HepG2 (cell line): Measurements from ENCODE around the gene LRTM2. TPM values are rescaled to one million over a fixed set of nuclear protein-coding genes. Genes with fewer than 3 reads are reported as not detected.

Source experiments
- ATAC-seq: fragments of 200-7000 bp; cut with Tn5 transposase; 3 replicates; pipeline ENCODE4 v1.9.1; 2020; ENCODE audit warnings: mild to moderate bottlenecking, moderate library complexity
- BruUV-seq: library from RNA; stranded (reverse); fragments of 400-500 nt; replicated peaks from 2 replicates; lab custom pipeline; 2021; lab: Mats Ljungman, UMichigan
- CTCF ChIA-PET: fragments of 300-600 bp; formaldehyde crosslinking; extraction: SDS; loops from one replicate; lab custom pipeline; 2021; ENCODE audit warnings: low total read pairs, inconsistent platforms, low intra/inter-chr PET ratio; lab: Yijun Ruan, JAX
- POLR2A ChIA-PET: fragments of 350-600 bp; sonication (Branson Sonifier 250); formaldehyde crosslinking; loops from one replicate; lab custom pipeline; 2020; ENCODE audit warnings: antibody characterized with exemption, inconsistent platforms; lab: Yijun Ruan, JAX
- DNase-seq: peaks from one replicate; pipeline ENCODE4 v3.0.0-alpha.2; 2015; ENCODE audit warnings: low spot score
- FAIRE-seq: peaks from 3 replicates; lab custom pipeline; 2011; peaks lifted over from hg19 to GRCh38; lab: Jason Lieb, UNC
- H2AFZ ChIP-seq: one replicate; pipeline ENCODE4 v1.6.1; 2011; ENCODE audit warnings: low read length, inconsistent platforms
- H3K27ac ChIP-seq: fragments of 300-600 bp; 3 replicates; pipeline ENCODE4 v1.8.0; 2011; ENCODE audit warnings: mixed run types, mild to moderate bottlenecking, mixed read lengths, low read length, inconsistent platforms; ENCODE audit not compliant: insufficient read depth; ENCODE audit errors: extremely low read length
- H3K27me3 ChIP-seq, 2 experiments: fragments of 200-600 bp in 1 of 2; 2 replicates in 1 of 2; 3 replicates in 1 of 2; pipeline versions ENCODE4 v1.6.0 to v1.8.0; 2011; ENCODE audit warnings: low read length in 2 of 2, mild to moderate bottlenecking in 2 of 2, moderate library complexity in 2 of 2, inconsistent platforms in 1 of 2; ENCODE audit not compliant: insufficient read depth in 2 of 2, control insufficient read depth in 1 of 2
- H3K36me3 ChIP-seq, 2 experiments: fragments of 200-600 bp in 1 of 2; replicated peaks in 1 of 2; 2 replicates in 1 of 2; 3 replicates in 1 of 2; pipeline versions ENCODE4 v1.5.1 to v1.8.0; 2011; ENCODE audit warnings: low read length in 2 of 2, inconsistent platforms in 1 of 2; ENCODE audit not compliant: insufficient read depth in 2 of 2, control insufficient read depth in 1 of 2
- H3K4me1 ChIP-seq: 2 replicates; pipeline ENCODE4 v1.5.1; 2012; ENCODE audit warnings: low read length, inconsistent platforms; ENCODE audit not compliant: insufficient read depth
- H3K4me2 ChIP-seq: 2 replicates; pipeline ENCODE4 v1.6.0; 2011; ENCODE audit warnings: low read depth, low read length, inconsistent platforms
- H3K4me3 ChIP-seq, 3 experiments: fragments of 200-600 bp in 1 of 3; sonication (generic), shearing (Covaris generic) in 1 of 3; replicated peaks in 1 of 3; 2 replicates each; pipeline ENCODE4 v1.5.1; 2011 to 2016; ENCODE audit warnings: low read length in 3 of 3, inconsistent platforms in 2 of 3, low read depth in 2 of 3, mild to moderate bottlenecking in 2 of 3, control low read depth in 1 of 3, mixed read lengths in 1 of 3; ENCODE audit not compliant: insufficient read depth in 1 of 3
- H3K79me2 ChIP-seq: one replicate; pipeline ENCODE4 v1.6.1; 2011; ENCODE audit warnings: low read length, inconsistent platforms; ENCODE audit not compliant: insufficient read depth
- H3K9ac ChIP-seq: 2 replicates; pipeline ENCODE4 v1.6.0; 2011; ENCODE audit warnings: mild to moderate bottlenecking, low read depth, low read length, inconsistent platforms; ENCODE audit not compliant: insufficient read depth
- H3K9me3 ChIP-seq: 2 replicates; pipeline ENCODE4 v1.5.1; 2012; ENCODE audit warnings: mild to moderate bottlenecking, low read length
- H4K20me1 ChIP-seq: 2 replicates; pipeline ENCODE4 v1.6.0; 2011; ENCODE audit warnings: inconsistent platforms, mild to moderate bottlenecking, low read length, moderate library complexity; ENCODE audit not compliant: insufficient read depth
- CENPBD1 ChIP-seq: sonication (generic); formaldehyde crosslinking; IDR thresholded peaks from 2 replicates; pipeline ENCODE4 v1.8.0; 2022; ENCODE audit warnings: missing genetic modification reagents, low read depth, mild to moderate bottlenecking, borderline replicate concordance
- GATAD2A ChIP-seq: IDR thresholded peaks from 2 replicates; pipeline ENCODE4 v1.6.1; 2016
- MEIS1 ChIP-seq: sonication (generic); formaldehyde crosslinking; IDR thresholded peaks from 2 replicates; pipeline ENCODE4 v1.9.0; 2021; ENCODE audit warnings: mild to moderate bottlenecking, missing genetic modification reagents, moderate library complexity, borderline replicate concordance
- ZHX1 ChIP-seq: sonication (generic); formaldehyde crosslinking; IDR thresholded peaks from 2 replicates; pipeline ENCODE4 v1.8.1; 2022; ENCODE audit warnings: low read depth, mild to moderate bottlenecking, missing genetic modification reagents
- WGBS: methylation state at CpG from one replicate; pipeline ENCODE4 v1.1.6; 2017; ENCODE audit warnings: low lambda C conversion rate; 5-methylcytosine and 5-hydroxymethylcytosine counted together
- in situ Hi-C: cut with HindIII; loops from 2 replicates; pipeline ENCODE4 v1.10.0; 2017; ENCODE audit warnings: low pct_unique_long_range_greater_than_20kb; ENCODE audit not compliant: extremely low pct_ligation_motif_present
- intact Hi-C: fragments of 100-400 bp; cut with micrococcal nuclease; formaldehyde crosslinking; loops from one replicate; pipeline ENCODE4 v1.10.0; 2022; ENCODE audit not compliant: unreplicated experiment
- polyA plus RNA-seq, 8 experiments: library from polyadenylated mRNA; depleted of rRNA in 3 of 8; stranded (reverse) in 7 of 8; unstranded in 1 of 8; fragments of >200 nt; fragmentation: Illumina TruSeq in 4 of 8; extraction: Trizol in 4 of 8; gene quantifications; 2 replicates each; pipeline versions ENCODE4 v1.2.1 to v1.2.3, GENCODE V29; 2011 to 2016; ENCODE audit warnings: low read depth in 4 of 8, missing spikeins in 1 of 8, mixed read lengths in 1 of 8; ENCODE audit not compliant: insufficient read depth in 1 of 8
- total RNA-seq, 5 experiments: library from RNA; depleted of rRNA; stranded (reverse); fragments of >200 nt; fragmentation: Illumina TruSeq; extraction: Trizol; gene quantifications; 2 replicates each; pipeline ENCODE4 v1.2.3, GENCODE V29; 2016; ENCODE audit warnings: low read depth in 1 of 5

LRTM2 gene
- total and polyA plus RNA-seq, 2 of the 13 experiments (the other 11 are each of a cell fraction or from before 2014, with no cell fraction given) = 0.09 TPM; not detected in 1

- no TSS peak for BruUV-seq
- 84% methylated on average over 10 of the region's 22 CpGs for WGBS
- no peak for TF ChIP-seq MEIS1 (CRISPR knock-in tag)
- TF ChIP-seq ZHX1 (CRISPR knock-in tag) = no peak
- TF ChIP-seq GATAD2A (CRISPR knock-in tag) = no peak
- TF ChIP-seq CENPBD1 (CRISPR knock-in tag) = no peak
- in situ Hi-C loops (no loop called here), intact Hi-C loops (loop anchor here (5.0 kb wide), 1 partner anchor 239 kb away; no protein-coding TSS in a partner anchor)
- ChIA-PET POLR2A (no interaction called here), CTCF (no interaction called here)
- Histone ChIP-seq H3K36me3 (peaks cover 0 to 3% of the 10 kb centered on the region in 2 experiments; a peak in 3 of 5 replicates), H3K79me2 (no peaks in the 10 kb centered on the region), H3K27ac (no peak overlapping the region), H4K20me1 (no peaks in the 10 kb centered on the region), H3K27me3 (no peaks in the 10 kb centered on the region), H2AFZ (no peak overlapping the region), H3K9ac (no peak overlapping the region), H3K4me1 (peaks cover 8% of the 10 kb centered on the region; the same call in 1 of the 2 replicates), H3K4me2 (no peak overlapping the region), H3K4me3 (no peak overlapping the region), H3K9me3 (no peaks in the 10 kb centered on the region)
- DNase-seq (no peak), ATAC-seq (no peak), FAIRE-seq (no peak)
Measured at GRCh38 chr12:1797991-1798640, 22.2 kb upstream of the LRTM2 start.
